Memory B cell (primary cell): Measurements from ENCODE around the gene IFT27.
A peak's percentile ranks its signal among the peaks of the same experiment; 100 is the strongest.
"Not testable (repeated sequence)": the region's sequence is repeated elsewhere in the genome, so short reads cannot be mapped to it uniquely, and the experiment has no call there.

ENCODE experiments used
- ATAC-seq: fragments of 150-1000 bp; cut with Tn5 transposase; 2 replicates; pipeline ENCODE4 v1.10.0; 2021; ENCODE audit warnings: low read depth, mild to moderate bottlenecking, moderate library complexity
- DNase-seq, 2 donors: peaks; one replicate each; pipeline ENCODE4 v3.0.0; 2022; ENCODE audit warnings: low spot score in 2 of 2
- H3K27ac Mint-ChIP-seq: one replicate; pipeline ENCODE4 v1.8.0; 2022; ENCODE audit warnings: mild to moderate bottlenecking, moderate library complexity, mixed read lengths
- H3K27me3 Mint-ChIP-seq: one replicate; pipeline ENCODE4 v1.8.0; 2022; ENCODE audit warnings: mixed read lengths
- H3K36me3 Mint-ChIP-seq: one replicate; pipeline ENCODE4 v1.8.0; 2022; ENCODE audit warnings: mild to moderate bottlenecking, mixed read lengths
- H3K4me1 Mint-ChIP-seq: one replicate; pipeline ENCODE4 v1.8.0; 2022; ENCODE audit warnings: mixed read lengths
- H3K4me3 Mint-ChIP-seq: one replicate; pipeline ENCODE4 v1.8.0; 2022; ENCODE audit warnings: mild to moderate bottlenecking, moderate library complexity, mixed read lengths
- H3K9me3 Mint-ChIP-seq: one replicate; pipeline ENCODE4 v1.8.0; 2022; ENCODE audit warnings: mixed read lengths

IFT27 gene

GRCh38 chr22:36764641-36765040 lies 11.3 kb downstream of the IFT27 start:
- no peak for ATAC-seq
- Mint-ChIP-seq H3K9me3 (no peaks in the 10 kb centered on the region), H3K4me3 (no peak overlapping the region), H3K36me3 (peaks cover 9% of the 10 kb centered on the region), H3K27me3 (no peaks in the 10 kb centered on the region), H3K27ac (no peak overlapping the region), H3K4me1 (peaks cover 3% of the 10 kb centered on the region)
- DNase-seq: no peak

DNA sequence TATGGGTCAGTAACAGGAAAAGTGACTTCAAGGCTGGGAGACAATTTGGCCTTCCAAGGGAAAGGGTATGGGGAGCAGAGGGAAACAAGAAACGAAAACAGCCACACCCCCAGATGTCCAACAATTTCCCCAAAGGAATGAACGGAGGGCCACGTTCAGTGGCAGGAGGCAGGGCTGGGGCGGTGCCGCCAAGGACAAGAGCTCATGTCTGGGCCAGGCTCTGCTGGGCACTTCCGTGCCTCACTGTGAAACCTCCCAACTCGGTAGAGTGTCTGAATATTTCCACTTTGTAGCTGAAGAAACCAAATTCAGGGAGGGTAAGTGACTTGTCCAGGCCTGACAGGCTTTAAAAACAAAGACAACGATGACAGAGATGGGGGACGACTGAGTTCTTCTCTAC lies 11.9 kb downstream of the IFT27 start:
- DNase-seq (no peak), ATAC-seq (no peak)
- H3K4me1 Mint-ChIP-seq: peaks cover 3% of the 10 kb centered on the region
- H3K36me3 Mint-ChIP-seq: peaks cover 9% of the 10 kb centered on the region
- no peaks in the 10 kb centered on the region for H3K9me3 Mint-ChIP-seq
- no peak overlapping the region for H3K27ac Mint-ChIP-seq
- no peaks in the 10 kb centered on the region for H3K27me3 Mint-ChIP-seq
- no peak overlapping the region for H3K4me3 Mint-ChIP-seq

- H3K27me3 Mint-ChIP-seq: no peaks in the 10 kb centered on the region
- no peak for ATAC-seq
- DNase-seq: no peak
- H3K36me3 Mint-ChIP-seq: peaks cover 9% of the 10 kb centered on the region
- no peaks in the 10 kb centered on the region for H3K9me3 Mint-ChIP-seq
- H3K4me3 Mint-ChIP-seq: no peak overlapping the region
- no peak overlapping the region for H3K27ac Mint-ChIP-seq
- peaks cover 3% of the 10 kb centered on the region for H3K4me1 Mint-ChIP-seq
Measured at GRCh38 chr22:36763576-36763975, 12.3 kb downstream of the IFT27 start.

DNA sequence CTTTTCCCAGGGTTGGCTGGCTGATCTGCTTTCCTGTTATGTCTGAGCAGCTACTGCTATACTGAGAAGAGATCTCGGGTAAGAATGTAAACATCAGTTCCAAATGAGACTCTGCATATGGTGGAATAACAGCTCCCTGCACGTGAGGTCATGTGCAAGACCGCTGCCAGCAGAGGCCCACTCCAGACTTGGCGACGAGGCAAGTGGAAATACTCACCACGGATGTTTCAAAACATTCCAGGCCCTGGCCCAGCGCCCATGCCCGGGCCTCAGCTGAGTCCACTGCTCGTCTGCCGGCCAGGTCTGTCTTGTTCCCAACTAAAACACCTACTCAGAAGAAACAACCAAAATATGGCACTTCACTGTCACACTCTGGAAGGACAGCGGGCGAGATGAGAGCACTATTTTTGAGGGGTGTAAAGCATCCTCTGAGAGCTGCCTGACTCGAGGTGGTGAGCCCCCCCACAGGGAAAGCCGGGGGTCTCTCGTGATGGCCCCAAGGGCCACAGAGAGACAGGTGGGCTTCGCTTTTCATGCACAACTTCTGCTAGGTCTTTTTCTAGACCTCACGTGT lies 13.1 kb downstream of the IFT27 start:
- DNase-seq: no peak
- H3K27ac Mint-ChIP-seq: no peak overlapping the region
- no peak for ATAC-seq
- no peak overlapping the region for H3K4me3 Mint-ChIP-seq
- H3K4me1 Mint-ChIP-seq: peaks cover 3% of the 10 kb centered on the region
- H3K36me3 Mint-ChIP-seq: peaks cover 9% of the 10 kb centered on the region
- no peaks in the 10 kb centered on the region for H3K9me3 Mint-ChIP-seq
- H3K27me3 Mint-ChIP-seq: no peaks in the 10 kb centered on the region

- DNase-seq: no peak
- Mint-ChIP-seq H3K9me3 (no peaks in the 10 kb centered on the region), H3K36me3 (peaks cover 9% of the 10 kb centered on the region), H3K4me1 (peaks cover 2% of the 10 kb centered on the region), H3K27me3 (no peaks in the 10 kb centered on the region), H3K27ac (no peak overlapping the region), H3K4me3 (no peak overlapping the region)
- ATAC-seq: no peak
Measured at GRCh38 chr22:36761553-36762240, 14.2 kb downstream of the IFT27 start.

DNA sequence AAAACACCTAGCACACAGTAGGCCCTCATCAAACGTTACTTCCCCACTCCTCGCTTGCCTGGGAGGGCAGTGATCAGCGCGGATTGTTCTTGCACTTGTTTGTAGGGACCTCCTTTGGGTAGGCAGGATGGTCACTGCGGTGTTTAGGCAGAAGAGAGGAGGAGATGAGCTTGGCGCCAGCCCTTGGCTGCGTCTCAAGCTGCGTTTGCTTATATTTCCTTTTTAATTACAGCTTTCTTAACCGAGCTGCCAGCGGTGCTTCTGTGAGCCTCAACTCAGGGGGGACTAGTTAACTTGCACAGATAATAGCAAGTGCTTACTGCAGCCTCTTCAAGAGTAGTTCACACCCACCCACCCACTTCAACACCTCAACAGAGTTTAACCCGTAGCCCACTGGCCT lies 15.1 kb downstream of the IFT27 start:
- no peaks in the 10 kb centered on the region for H3K9me3 Mint-ChIP-seq
- no peak overlapping the region for H3K4me3 Mint-ChIP-seq
- no peak overlapping the region for H3K27ac Mint-ChIP-seq
- DNase-seq (no peak), ATAC-seq (no peak)
- peaks cover 6% of the 10 kb centered on the region for H3K36me3 Mint-ChIP-seq
- no peaks in the 10 kb centered on the region for H3K27me3 Mint-ChIP-seq
- peaks cover 2% of the 10 kb centered on the region for H3K4me1 Mint-ChIP-seq

DNA sequence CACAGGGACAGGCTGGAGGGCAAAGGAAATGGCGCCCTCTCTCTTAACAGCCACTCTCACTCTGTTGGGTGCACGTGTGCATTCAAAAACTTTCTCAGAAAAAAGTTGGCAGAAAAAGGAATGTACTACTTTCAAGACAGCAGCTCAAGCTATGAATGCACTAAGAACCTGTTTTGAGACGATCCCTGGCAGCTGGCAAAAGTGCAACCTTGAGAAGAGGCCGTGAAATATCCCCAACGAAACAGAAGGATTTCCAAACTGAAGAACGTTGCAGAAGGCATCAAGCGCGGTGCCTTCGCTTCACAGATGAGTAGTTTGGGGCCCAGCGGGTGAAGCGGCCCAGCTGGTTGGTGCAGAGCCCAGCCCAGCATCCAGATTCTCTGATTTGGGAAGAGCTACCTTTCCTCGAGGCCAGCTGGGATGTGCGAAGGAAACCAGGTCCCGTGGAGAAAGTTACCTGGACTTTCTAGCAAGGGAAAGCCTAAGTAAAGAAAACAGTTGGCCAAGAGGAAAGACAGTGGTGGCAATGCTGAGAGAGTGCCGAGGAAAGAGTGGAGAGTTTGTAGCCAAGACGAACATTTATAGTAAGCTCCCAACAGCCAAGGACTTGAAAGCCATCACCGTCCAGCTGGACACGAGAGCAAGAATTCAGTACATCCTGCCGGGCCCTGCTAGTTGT lies 16.3 kb downstream of the IFT27 start:
- Mint-ChIP-seq H3K36me3 (peaks cover 6% of the 10 kb centered on the region), H3K27ac (no peak overlapping the region)
- no peak for ATAC-seq

DNA sequence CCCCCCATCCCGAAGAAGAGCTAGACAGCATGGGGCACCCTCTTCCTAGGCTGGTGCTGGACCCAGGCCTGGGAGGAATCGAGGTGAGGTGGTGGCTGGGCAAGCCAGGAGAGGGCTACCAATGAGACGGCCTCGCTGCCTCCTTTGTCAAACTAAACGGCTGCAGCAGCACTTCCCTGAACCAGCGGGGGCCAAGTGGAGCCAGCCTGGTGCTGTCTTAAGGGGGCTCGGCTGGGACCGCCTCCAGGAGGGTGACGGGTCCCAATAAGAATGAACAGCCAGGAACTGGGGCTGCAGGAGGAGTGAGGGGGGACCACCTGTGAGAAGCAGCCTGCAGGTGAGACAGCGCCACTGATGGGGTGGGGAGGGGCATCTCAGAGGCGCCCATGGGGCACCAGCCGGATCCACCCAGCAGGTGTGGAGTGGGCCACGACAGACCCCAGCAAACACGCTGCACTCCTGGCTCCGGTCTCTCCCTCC lies 17.1 kb downstream of the IFT27 start:
- no peak for DNase-seq
- Mint-ChIP-seq H3K27ac (peak overlapping the region; percentile 65), H3K4me3 (no peak overlapping the region), H3K4me1 (peaks cover 2% of the 10 kb centered on the region), H3K36me3 (peaks cover 6% of the 10 kb centered on the region), H3K9me3 (no peaks in the 10 kb centered on the region), H3K27me3 (peaks cover 6% of the 10 kb centered on the region)
- ATAC-seq: no peak

More for the DNA sequence above, 16.3 kb downstream of the IFT27 start:
- no peak for DNase-seq
- H3K4me3 Mint-ChIP-seq: no peak overlapping the region
- H3K9me3 Mint-ChIP-seq: no peaks in the 10 kb centered on the region
- H3K4me1 Mint-ChIP-seq: peaks cover 2% of the 10 kb centered on the region
- peaks cover 5% of the 10 kb centered on the region for H3K27me3 Mint-ChIP-seq

- peaks cover 2% of the 10 kb centered on the region for H3K4me1 Mint-ChIP-seq
- peaks cover 4% of the 10 kb centered on the region for H3K36me3 Mint-ChIP-seq
- DNase-seq: peak; percentile 67 to 72
- ATAC-seq: peak; percentile 91
- H3K27ac Mint-ChIP-seq: no peak overlapping the region
- peaks cover 11% of the 10 kb centered on the region for H3K27me3 Mint-ChIP-seq
- H3K9me3 Mint-ChIP-seq: no peaks in the 10 kb centered on the region
- H3K4me3 Mint-ChIP-seq: no peak overlapping the region
Measured at GRCh38 chr22:36757668-36758211, 18.2 kb downstream of the IFT27 start.

DNA sequence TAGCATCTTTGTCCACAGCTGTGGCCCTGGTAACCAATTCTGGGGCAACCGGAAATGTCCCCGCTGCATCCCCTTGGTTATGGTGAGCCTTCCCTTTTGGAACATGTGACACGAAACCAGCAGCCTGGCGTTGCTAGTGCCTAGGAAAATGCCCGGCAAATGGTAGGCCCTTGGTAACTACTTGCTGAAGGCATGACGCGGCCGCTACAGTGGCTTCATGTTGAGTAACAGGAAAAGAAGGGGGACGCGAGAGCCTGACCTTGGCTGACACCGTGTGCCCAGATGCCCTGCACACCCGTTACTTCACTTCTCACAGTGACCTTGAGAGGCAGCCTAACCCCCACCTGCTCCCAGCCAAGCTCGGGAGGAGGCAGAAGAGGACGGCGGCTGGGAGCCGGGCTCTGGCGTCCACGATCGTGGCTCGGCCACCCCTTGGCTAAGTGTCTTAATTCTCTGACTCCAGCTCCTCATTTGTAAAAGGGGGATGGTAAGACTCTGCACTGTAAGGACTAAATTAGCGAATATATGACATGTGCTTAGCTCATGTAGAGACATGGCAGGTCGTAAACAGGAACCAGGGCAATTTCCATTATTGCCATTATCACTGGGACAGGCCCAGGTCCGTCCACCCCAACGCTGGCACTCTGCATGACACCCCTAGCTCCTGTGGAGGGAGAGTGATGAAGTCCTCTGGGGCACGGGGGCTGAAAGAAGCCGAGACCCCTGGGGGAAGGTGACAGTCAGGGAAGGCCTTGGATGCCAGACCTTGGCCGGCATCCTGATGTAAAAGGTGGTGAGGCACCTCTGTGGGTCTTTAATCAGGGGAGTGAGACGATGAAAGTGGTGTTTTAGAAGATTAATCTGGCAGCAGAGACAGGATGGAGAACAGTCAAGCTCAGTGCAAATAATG lies 18.9 kb downstream of the IFT27 start:
- no peak overlapping the region for H3K4me3 Mint-ChIP-seq
- ATAC-seq (peak; percentile 10), DNase-seq (no peak)
- H3K27me3 Mint-ChIP-seq: peaks cover 15% of the 10 kb centered on the region
- H3K4me1 Mint-ChIP-seq: peaks cover 2% of the 10 kb centered on the region
- no peaks in the 10 kb centered on the region for H3K9me3 Mint-ChIP-seq
- H3K36me3 Mint-ChIP-seq: peaks cover 2% of the 10 kb centered on the region
- no peak overlapping the region for H3K27ac Mint-ChIP-seq

DNA sequence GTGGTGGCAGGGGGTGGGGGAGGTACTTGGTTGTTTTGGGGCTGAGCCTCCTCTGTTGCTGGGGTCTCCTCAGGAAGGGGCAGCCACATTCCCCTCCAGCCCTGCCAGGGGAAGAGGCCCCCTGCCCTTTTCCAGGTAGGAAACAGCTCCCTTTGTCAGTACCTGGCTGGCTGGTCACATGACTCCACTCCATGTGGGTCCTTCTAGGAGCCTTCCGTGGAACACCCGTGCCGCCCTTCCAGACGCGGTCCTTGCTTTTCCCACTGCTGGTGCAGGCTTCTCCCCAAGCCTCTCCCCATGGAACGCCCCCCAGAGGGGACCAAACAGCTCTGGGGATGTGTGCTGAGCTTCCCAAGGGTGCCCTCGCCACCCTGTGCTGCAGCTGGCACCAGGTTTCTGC lies 19.9 kb downstream of the IFT27 start:
- peaks cover 15% of the 10 kb centered on the region for H3K27me3 Mint-ChIP-seq
- no peak overlapping the region for H3K27ac Mint-ChIP-seq
- ATAC-seq (no peak), DNase-seq (no peak)
- H3K36me3 Mint-ChIP-seq: peaks cover 2% of the 10 kb centered on the region
- H3K4me3 Mint-ChIP-seq: no peak overlapping the region
- H3K9me3 Mint-ChIP-seq: no peaks in the 10 kb centered on the region
- peaks cover 2% of the 10 kb centered on the region for H3K4me1 Mint-ChIP-seq

DNA sequence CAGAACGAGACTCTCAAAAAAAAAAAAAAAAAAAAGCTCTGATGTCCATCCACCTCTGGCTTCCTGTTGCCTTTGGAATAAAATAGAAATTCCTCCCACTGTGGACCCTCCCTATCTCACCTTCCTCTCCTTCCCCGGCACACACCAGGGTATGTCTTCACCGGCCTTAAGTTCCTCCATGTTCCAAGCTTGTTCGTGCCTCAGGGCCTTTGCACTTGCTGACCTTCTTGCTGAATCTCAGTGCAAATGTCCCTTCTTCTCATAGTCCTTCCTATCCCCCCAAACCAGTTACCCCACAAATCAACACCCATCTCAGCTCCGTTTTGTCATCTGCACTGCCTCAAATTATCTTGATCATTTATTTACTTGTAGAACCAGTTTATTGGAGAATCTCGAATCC lies 20.6 kb downstream of the IFT27 start:
- DNase-seq (no peak), ATAC-seq (no peak)
- Mint-ChIP-seq H3K27me3 (peaks cover 17% of the 10 kb centered on the region), H3K4me1 (peaks cover 2% of the 10 kb centered on the region), H3K9me3 (no peaks in the 10 kb centered on the region), H3K36me3 (peaks cover 2% of the 10 kb centered on the region), H3K4me3 (no peak overlapping the region), H3K27ac (no peak overlapping the region)

DNA sequence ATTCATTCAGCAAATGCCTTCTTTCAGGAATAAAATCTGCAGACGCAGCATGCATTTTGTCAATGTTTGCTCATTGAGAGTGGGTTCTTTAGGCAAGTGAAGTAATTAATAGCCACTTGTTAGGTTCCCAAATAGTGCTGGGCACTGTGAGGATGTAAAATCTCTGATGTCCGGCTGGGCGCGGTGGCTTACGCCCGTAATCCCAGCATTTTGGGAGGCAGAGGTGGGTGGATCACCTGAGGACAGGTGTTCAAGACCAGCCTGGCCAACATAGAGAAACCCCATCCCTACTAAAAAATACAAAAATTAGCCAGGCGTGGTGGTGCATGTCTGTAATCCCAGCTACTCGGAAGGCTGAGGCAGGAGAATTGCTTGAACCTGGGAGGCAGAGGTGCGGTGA lies 21.0 kb downstream of the IFT27 start:
- H3K4me3 Mint-ChIP-seq, DNase-seq, ATAC-seq, H3K9me3 Mint-ChIP-seq, H3K27ac Mint-ChIP-seq, H3K36me3 Mint-ChIP-seq, H3K4me1 Mint-ChIP-seq: not testable (repeated sequence)
- peaks cover 20% of the 10 kb centered on the region for H3K27me3 Mint-ChIP-seq
